DND-41 (cell line): Measurements from ENCODE around the gene BCL11B.

Experiments used
- ATAC-seq: fragments of 200-7000 bp; cut with Tn5 transposase; 3 replicates; pipeline ENCODE4 v1.9.1; 2021; ENCODE audit warnings: low read depth; ENCODE audit not compliant: insufficient read depth
- DNase-seq: peaks from one replicate; pipeline ENCODE4 v3.0.0-alpha.2; 2020
- H2AFZ ChIP-seq: 2 replicates; pipeline ENCODE4 v1.6.0; 2012; ENCODE audit warnings: low read depth, low read length
- H3K27ac ChIP-seq: 2 replicates; pipeline ENCODE4 v1.5.1; 2012; ENCODE audit warnings: low read length, inconsistent platforms
- H3K27me3 ChIP-seq: fragments of 200-600 bp; sonication (generic); 2 replicates; pipeline ENCODE4 v1.6.0; 2012; ENCODE audit warnings: low read length, mild to moderate bottlenecking, inconsistent platforms; ENCODE audit not compliant: insufficient read depth, poor library complexity
- H3K36me3 ChIP-seq: 2 replicates; pipeline ENCODE4 v1.5.1; 2012; ENCODE audit warnings: low read length, inconsistent platforms; ENCODE audit not compliant: insufficient read depth
- H3K4me1 ChIP-seq: 2 replicates; pipeline ENCODE4 v1.5.1; 2012; ENCODE audit warnings: mild to moderate bottlenecking, low read length; ENCODE audit not compliant: insufficient read depth
- H3K4me2 ChIP-seq: 2 replicates; pipeline ENCODE4 v1.6.0; 2012; ENCODE audit warnings: mild to moderate bottlenecking, moderate library complexity, low read length, inconsistent platforms; ENCODE audit not compliant: insufficient read depth
- H3K4me3 ChIP-seq, 2 experiments: fragments of 200-600 bp in 1 of 2; shearing (Covaris generic) in 1 of 2; 2 replicates each; pipeline ENCODE4 v1.5.1; 2012 to 2016; ENCODE audit warnings: inconsistent platforms in 2 of 2, low read length in 2 of 2, mild to moderate bottlenecking in 2 of 2, low read depth in 1 of 2, moderate library complexity in 1 of 2
- H3K79me2 ChIP-seq: 2 replicates; pipeline ENCODE4 v1.6.0; 2012; ENCODE audit warnings: low read length, inconsistent platforms; ENCODE audit not compliant: insufficient read depth
- H3K9ac ChIP-seq: 2 replicates; pipeline ENCODE4 v1.6.0; 2012; ENCODE audit warnings: low read depth, mild to moderate bottlenecking, inconsistent platforms, low read length, moderate library complexity
- H3K9me3 ChIP-seq: 2 replicates; pipeline ENCODE4 v1.5.1; 2012; ENCODE audit warnings: low read length, moderate library complexity, mild to moderate bottlenecking, inconsistent platforms; ENCODE audit not compliant: insufficient read depth, severe bottlenecking
- H4K20me1 ChIP-seq: 2 replicates; pipeline ENCODE4 v1.6.0; 2012; ENCODE audit warnings: low read length; ENCODE audit not compliant: insufficient read depth
- EZH2 ChIP-seq: IDR thresholded peaks from 3 replicates; pipeline ENCODE4 v1.6.1; 2012; ENCODE audit warnings: borderline replicate concordance, low read depth, mild to moderate bottlenecking, moderate library complexity, low read length, inconsistent platforms; ENCODE audit not compliant: severe bottlenecking
- TF ChIP-seq, protein P1 (sequence below): IDR thresholded peaks from 2 replicates; pipeline ENCODE4 v1.5.1; 2012; ENCODE audit warnings: borderline replicate concordance, low read length, moderate library complexity, mild to moderate bottlenecking; ENCODE audit not compliant: poor library complexity, severe bottlenecking; ENCODE audit errors: extremely low read depth

The BCL11B gene

GRCh38 chr14:99195602-99196309 is 76.2 kb downstream of the BCL11B start:
- H3K36me3 ChIP-seq: peaks cover 91% of the 10 kb centered on the region
- no peaks in the 10 kb centered on the region for H3K9me3 ChIP-seq
- peaks cover 100% of the 10 kb centered on the region for H3K79me2 ChIP-seq
- peaks cover 93% of the 10 kb centered on the region for H4K20me1 ChIP-seq
- no peak overlapping the region for H2AFZ ChIP-seq
- H3K4me1 ChIP-seq: peaks cover 4% of the 10 kb centered on the region; the same call in 1 of the 2 replicates
- no peak overlapping the region for H3K4me3 ChIP-seq
- H3K9ac ChIP-seq: no peak overlapping the region
- ATAC-seq (no peak), DNase-seq (no peak)
- H3K27me3 ChIP-seq: no peaks in the 10 kb centered on the region
- H3K27ac ChIP-seq: no peak overlapping the region
- no peak overlapping the region for H3K4me2 ChIP-seq
- TF ChIP-seq EZH2: no peak
- TF ChIP-seq, protein P1, sequence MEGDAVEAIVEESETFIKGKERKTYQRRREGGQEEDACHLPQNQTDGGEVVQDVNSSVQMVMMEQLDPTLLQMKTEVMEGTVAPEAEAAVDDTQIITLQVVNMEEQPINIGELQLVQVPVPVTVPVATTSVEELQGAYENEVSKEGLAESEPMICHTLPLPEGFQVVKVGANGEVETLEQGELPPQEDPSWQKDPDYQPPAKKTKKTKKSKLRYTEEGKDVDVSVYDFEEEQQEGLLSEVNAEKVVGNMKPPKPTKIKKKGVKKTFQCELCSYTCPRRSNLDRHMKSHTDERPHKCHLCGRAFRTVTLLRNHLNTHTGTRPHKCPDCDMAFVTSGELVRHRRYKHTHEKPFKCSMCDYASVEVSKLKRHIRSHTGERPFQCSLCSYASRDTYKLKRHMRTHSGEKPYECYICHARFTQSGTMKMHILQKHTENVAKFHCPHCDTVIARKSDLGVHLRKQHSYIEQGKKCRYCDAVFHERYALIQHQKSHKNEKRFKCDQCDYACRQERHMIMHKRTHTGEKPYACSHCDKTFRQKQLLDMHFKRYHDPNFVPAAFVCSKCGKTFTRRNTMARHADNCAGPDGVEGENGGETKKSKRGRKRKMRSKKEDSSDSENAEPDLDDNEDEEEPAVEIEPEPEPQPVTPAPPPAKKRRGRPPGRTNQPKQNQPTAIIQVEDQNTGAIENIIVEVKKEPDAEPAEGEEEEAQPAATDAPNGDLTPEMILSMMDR: no peak

- H3K4me1 ChIP-seq: peaks cover 4% of the 10 kb centered on the region; the same call in 1 of the 2 replicates
- peaks cover 89% of the 10 kb centered on the region for H3K36me3 ChIP-seq
- H3K79me2 ChIP-seq: peaks cover 100% of the 10 kb centered on the region
- H4K20me1 ChIP-seq: peaks cover 90% of the 10 kb centered on the region
- no peak overlapping the region for H3K4me3 ChIP-seq
- no peak overlapping the region for H3K9ac ChIP-seq
- no peaks in the 10 kb centered on the region for H3K9me3 ChIP-seq
- ATAC-seq: peak; percentile 8; the same call in 1 of the 3 replicates
- H3K4me2 ChIP-seq: no peak overlapping the region
- no peak overlapping the region for H3K27ac ChIP-seq
- TF ChIP-seq EZH2: no peak
- TF ChIP-seq, protein P1: no peak
- H2AFZ ChIP-seq: no peak overlapping the region
- no peak for DNase-seq
- no peaks in the 10 kb centered on the region for H3K27me3 ChIP-seq
Measured at GRCh38 chr14:99194736-99195135, 77.3 kb downstream of the BCL11B start.

- H3K4me2 ChIP-seq: no peak overlapping the region
- H3K27ac ChIP-seq: no peak overlapping the region
- H3K9ac ChIP-seq: no peak overlapping the region
- peaks cover 89% of the 10 kb centered on the region for H3K36me3 ChIP-seq
- no peaks in the 10 kb centered on the region for H3K9me3 ChIP-seq
- H3K4me1 ChIP-seq: peaks cover 4% of the 10 kb centered on the region; the same call in 1 of the 2 replicates
- DNase-seq (no peak), ATAC-seq (0 out of 3 replicates have a peak, but pooled peaks have one; percentile 15)
- no peak overlapping the region for H3K4me3 ChIP-seq
- peaks cover 100% of the 10 kb centered on the region for H3K79me2 ChIP-seq
- no peak overlapping the region for H2AFZ ChIP-seq
- TF ChIP-seq, protein P1: no peak
- no peak for TF ChIP-seq EZH2
- H4K20me1 ChIP-seq: peaks cover 92% of the 10 kb centered on the region
- H3K27me3 ChIP-seq: no peaks in the 10 kb centered on the region
Measured at GRCh38 chr14:99194136-99194535, 77.9 kb downstream of the BCL11B start.
